NCI-H2171 (cell line): ENCODE measurements around the gene CES5A.
"Not testable (repeated sequence)": the region's sequence is repeated elsewhere in the genome, so short reads cannot be mapped to it uniquely, and the experiment has no call there.

ENCODE experiments used
- DNase-seq: peaks from one replicate; lab custom pipeline; 2025; lab: John Stamatoyannopoulos, UW

CES5A gene, protein sequence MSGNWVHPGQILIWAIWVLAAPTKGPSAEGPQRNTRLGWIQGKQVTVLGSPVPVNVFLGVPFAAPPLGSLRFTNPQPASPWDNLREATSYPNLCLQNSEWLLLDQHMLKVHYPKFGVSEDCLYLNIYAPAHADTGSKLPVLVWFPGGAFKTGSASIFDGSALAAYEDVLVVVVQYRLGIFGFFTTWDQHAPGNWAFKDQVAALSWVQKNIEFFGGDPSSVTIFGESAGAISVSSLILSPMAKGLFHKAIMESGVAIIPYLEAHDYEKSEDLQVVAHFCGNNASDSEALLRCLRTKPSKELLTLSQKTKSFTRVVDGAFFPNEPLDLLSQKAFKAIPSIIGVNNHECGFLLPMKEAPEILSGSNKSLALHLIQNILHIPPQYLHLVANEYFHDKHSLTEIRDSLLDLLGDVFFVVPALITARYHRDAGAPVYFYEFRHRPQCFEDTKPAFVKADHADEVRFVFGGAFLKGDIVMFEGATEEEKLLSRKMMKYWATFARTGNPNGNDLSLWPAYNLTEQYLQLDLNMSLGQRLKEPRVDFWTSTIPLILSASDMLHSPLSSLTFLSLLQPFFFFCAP

GRCh38 chr16:55875273-55875672, at the start of gene CES5A:
TSS of gene CES5A (minus strand) at chr16:55875373. CDS start at chr16:55875221, 152 bp downstream.
- no peak for DNase-seq

DNA sequence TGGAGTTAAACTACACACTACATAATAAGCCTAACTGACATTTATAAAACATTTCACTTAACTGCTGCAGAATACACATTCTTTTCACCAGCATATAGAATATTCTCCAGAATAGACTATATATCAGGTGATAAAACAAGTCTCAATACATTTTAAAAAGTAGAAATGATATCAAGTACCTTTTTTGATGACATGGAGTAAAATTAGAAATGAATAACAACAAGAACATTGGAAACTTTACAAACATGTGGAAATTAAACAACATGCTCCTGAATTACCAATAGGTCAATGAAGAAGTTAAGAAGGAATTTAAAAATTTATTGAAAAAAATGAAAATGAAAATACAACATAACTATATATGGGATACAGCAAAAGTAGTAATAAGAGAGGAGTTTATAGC, 47.5 kb upstream of the CES5A start:
- no peak for DNase-seq

- no peak for DNase-seq
Observed at GRCh38 chr16:55917373-55918160, 42.4 kb upstream of the CES5A start.

DNA sequence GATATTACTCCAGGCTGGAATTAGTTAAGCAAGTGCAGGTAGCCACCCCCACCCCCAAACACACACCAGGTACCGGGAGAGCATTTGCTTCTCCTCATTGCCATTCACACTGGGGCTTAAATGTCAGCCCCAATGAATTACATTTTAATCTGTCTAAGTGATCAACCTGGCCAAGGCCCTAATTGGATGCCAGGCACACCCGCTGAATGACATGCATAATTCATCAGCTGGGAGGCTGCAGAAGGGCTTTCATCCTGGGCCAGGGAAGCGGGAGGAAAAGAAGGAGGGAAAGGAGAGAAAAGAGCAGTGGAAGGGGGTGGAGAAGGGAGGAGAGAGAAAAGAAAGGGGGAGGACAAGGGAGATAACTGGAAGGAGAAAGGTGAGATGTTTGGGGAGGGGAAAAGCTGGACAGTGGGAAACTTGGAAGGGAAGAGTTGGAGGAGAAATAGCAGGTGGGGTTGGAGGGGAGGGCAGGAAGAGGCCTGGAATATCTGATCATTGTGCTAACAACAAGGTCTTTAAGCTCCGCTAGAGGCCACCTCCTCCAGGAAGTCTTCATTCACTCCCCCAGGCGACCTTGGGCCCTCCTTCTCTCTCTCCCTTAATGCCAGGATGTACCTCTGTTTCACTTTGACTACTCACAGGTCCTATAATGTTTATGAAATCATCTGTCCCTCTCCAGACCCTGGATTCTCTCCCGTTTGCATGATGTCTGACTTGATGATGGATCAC, 40.1 kb upstream of the CES5A start:
- DNase-seq, result no peak

DNA sequence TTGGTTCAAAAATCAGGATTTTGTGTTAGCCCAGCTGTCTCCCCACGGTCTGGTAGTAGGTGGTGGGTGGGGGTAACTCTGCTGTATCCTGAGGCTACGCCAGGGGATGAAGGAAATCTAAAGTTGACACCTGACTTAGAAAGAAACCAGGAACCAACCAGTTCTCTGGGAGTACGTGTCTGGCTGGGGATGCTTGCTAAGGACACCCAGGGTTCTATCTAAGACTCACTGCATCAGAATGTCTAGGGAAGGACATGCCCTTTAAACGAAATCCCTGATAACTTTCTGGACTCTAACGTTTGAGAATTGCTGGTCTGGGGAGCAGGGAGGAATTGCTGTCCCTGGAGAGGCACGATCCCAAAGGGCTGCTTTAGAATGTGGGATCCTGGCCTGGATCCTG, 39.2 kb upstream of the CES5A start:
- no peak for DNase-seq

GRCh38 chr16:55913716-55914115, 38.5 kb upstream of the CES5A start:
- peak; percentile 15 for DNase-seq

DNA sequence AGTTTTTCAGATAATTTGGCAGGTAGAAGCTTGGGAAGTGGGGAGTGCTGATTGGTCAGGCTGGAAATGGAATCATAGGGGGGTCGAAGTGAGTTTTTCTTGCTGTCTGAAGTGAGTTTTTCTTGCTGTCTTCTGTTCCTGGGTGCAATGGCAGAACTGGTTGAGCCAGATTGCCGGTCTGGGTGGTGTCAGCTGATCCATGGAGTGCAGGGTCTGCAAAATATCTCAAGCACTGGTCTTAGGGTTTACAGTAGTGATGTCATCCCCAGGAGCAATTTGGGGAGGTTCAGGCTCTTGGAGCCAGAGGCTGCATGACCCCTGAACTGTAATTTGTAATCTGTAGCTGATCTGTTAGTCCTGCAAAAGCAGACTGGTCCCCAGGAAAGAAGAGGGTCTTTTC, 37.9 kb upstream of the CES5A start:
- not testable (repeated sequence) for DNase-seq

DNA sequence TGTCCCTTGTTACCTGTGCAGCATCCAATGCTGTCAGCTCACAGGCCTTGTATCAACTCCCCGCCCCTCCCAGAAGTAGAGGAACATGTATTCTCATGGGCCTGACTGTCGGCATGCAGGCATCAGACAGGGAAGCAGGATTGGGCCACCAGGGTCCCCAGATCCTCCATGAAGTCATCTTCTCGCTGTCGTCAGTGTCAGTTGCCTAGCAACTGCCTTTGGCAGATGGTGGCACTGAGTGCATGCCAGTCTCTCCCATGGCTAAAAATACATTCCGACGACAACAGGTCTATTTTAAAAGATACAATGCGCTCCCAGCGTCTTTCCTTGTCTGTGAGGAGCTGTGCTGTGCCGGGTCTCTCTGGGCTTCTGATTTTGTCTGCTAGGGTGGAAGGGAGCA, 36.8 kb upstream of the CES5A start:
- peak; percentile 65 for DNase-seq

DNA sequence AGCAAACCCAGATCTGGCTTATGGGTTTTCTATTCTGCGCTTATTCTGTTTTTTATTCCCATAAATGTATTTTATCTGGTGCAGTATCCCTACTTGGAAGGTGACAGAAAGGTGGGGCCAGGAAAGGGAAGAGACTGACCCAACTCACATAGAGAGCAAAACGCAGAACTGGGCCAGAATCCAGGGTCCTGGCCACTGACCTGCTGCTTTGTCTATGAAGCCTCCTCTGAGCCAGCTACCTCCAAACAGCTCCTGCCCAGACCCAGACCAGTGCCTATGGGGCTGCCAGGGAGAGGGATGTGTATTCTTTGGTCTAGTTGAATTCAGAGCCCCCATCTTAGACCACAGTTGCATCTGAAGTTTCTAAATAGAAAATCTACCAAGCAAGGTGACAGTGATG, 36.4 kb upstream of the CES5A start:
- DNase-seq, result no peak

DNA sequence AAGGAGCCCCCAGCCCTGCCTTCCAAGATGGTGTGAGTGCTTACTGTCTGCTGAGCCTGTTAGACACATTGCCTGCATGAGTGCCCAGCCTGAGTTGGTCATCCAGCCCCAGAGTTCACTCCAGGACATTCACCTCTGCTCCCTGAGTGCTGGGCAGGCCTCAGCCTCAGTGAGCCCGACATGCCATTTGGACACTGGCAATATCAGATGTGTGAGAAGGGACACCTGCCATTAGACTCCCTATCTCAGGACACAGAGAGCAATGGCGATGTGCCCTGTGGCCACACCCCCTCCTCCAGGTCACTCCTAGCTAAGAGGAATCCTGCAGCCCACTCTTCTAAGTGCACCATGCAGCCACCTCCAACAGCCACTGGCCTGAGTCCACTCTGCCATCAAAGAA, 34.7 kb upstream of the CES5A start:
- DNase-seq, result no peak

DNA sequence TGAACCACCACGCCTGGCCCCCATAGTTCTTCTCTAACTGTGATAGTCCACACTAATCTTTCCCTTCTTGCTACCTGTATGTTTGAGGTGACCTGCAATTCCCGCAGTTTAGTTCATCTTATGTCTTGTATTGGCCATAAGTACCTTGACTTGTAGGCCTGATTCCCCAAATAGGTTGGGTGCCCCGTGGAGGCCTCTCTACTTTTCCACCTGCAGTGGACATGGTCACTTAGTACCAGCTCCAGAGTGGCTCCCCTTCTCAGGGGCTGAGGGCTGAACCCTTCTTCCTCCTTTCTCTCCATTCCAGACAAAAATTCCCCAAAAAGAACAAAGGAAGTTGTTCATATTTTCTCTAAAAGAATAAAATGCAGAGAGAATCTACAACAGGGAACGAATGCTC, 33.5 kb upstream of the CES5A start:
- no peak for DNase-seq

DNA sequence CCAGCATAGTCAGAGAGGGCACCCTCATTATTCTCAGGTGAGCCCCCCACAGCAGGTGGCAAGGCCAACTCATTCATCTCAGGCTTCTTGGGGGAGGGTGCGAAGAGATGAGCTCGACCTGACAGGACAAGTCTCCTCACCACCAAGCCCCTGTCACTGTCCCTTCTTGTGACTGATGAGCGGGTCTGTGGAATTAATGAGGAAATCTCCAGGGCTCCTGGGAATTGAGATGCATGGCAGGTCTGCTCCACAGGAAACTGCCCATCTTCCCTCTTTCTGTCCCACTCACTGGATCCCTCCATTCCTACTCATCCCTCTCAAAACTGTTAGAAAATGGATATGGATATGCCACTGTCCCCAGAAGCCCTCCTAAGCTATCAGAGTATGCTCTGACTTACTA, 32.5 kb upstream of the CES5A start:
- DNase-seq, result no peak

GRCh38 chr16:55906123-55906522, 30.9 kb upstream of the CES5A start:
- no peak for DNase-seq

GRCh38 chr16:55905651-55906050, 30.5 kb upstream of the CES5A start:
- DNase-seq, result no peak

GRCh38 chr16:55901566-55902217, 26.5 kb upstream of the CES5A start:
- DNase-seq, result no peak

GRCh38 chr16:55900616-55901393, 25.6 kb upstream of the CES5A start:
- DNase-seq, result no peak

GRCh38 chr16:55899857-55900256, 24.7 kb upstream of the CES5A start:
- no peak for DNase-seq

DNA sequence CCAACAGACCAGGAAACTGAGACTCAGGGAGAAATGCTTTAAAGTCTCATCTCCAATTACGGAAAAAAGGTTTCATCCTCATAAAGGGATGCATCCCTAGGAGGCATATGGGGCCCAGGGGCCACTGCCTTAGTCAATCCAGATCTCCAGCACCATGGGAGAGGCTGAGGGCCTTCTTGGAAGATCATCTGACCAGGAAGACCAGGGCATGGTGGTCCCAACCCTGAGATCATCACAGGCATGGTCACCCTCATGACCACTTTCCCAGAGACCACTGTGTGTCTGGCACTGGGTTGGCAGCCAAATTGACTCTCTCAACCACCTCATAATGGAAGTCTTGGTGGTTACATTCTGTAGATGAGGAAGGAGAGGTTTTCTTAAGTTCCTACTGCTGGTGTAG, 23.4 kb upstream of the CES5A start:
- DNase-seq, result no peak

DNA sequence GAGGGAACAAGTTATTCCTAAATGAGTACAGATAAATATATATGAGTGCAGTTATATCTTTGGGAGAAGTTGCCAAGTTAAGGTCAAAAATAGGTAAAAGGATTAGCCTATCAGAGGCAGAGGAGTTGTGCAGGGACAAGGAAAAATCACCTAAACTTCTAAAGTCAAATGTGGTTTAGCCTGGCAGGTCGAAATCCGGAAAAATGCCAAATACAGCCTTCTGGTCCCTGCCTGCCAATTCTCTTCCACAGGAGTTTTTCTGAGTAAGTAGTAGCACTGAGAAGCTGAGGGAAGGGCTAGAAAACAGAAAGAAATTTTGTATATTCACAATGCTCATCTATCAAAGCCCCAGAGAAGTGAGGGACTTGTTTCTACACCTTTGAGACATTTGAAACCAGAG, 17.6 kb upstream of the CES5A start:
- no peak for DNase-seq

GRCh38 chr16:55889518-55889917, 14.3 kb upstream of the CES5A start:
- no peak for DNase-seq

- DNase-seq, result no peak
Observed at GRCh38 chr16:55888546-55888945, 13.4 kb upstream of the CES5A start.
